SK-N-SH (cell line): ENCODE measurements around the gene FBXW9. TPM values are rescaled to one million over a fixed set of nuclear protein-coding genes. Genes with fewer than 3 reads are reported as not detected.

Experiments used
- CTCF ChIA-PET: fragments of 300-600, 350-600 bp; formaldehyde crosslinking; extraction: SDS; loops from one replicate; lab custom pipeline; 2021; lab: Yijun Ruan, JAX
- POLR2A ChIA-PET: fragments of 350-600 bp; sonication (Branson Sonifier 250); formaldehyde crosslinking; extraction: SDS; loops from one replicate; lab custom pipeline; 2020; ENCODE audit warnings: antibody characterized with exemption, inconsistent platforms; lab: Yijun Ruan, JAX
- DNase-seq: peaks from one replicate; pipeline ENCODE4 v3.0.0; 2012
- H2AFZ ChIP-seq: fragments of 200-600 bp; sonication (generic); 2 replicates; pipeline ENCODE4 v1.8.1; 2016; ENCODE audit warnings: antibody characterized with exemption, mild to moderate bottlenecking, low read depth
- H3F3A ChIP-seq: fragments of 200-600 bp; sonication (generic); replicated peaks from 2 replicates; pipeline ENCODE3; 2016; ENCODE audit warnings: antibody characterized with exemption, mild to moderate bottlenecking; ENCODE audit not compliant: insufficient read depth
- H3K27ac ChIP-seq, 2 experiments: fragments of 200-500 bp in 1 of 2; fragments of 200-600 bp in 1 of 2; sonication (Bioruptor generic) in 1 of 2; sonication (generic), shearing (Covaris generic) in 1 of 2; 2 replicates each; pipeline versions ENCODE4 v1.5.1 to v1.6.1; 2014 to 2016; ENCODE audit warnings: low read depth in 2 of 2, inconsistent platforms in 1 of 2, low read length in 1 of 2, mild to moderate bottlenecking in 1 of 2, mixed read lengths in 1 of 2
- H3K27me3 ChIP-seq: fragments of 200-600 bp; sonication (generic), shearing (Covaris generic); 2 replicates; pipeline ENCODE4 v1.6.1; 2016; ENCODE audit warnings: mixed run types; ENCODE audit not compliant: insufficient read depth
- H3K36me3 ChIP-seq, 2 experiments: fragments of 200-500 bp in 1 of 2; fragments of 200-600 bp in 1 of 2; sonication (Bioruptor generic) in 1 of 2; sonication (generic) in 1 of 2; replicated peaks in 1 of 2; 2 replicates each; pipeline versions ENCODE3 to v1.5.1; 2014 to 2016; ENCODE audit warnings: low read length in 1 of 2, mild to moderate bottlenecking in 1 of 2; ENCODE audit not compliant: insufficient read depth in 2 of 2, control insufficient read depth in 1 of 2
- H3K4me1 ChIP-seq, 2 experiments: fragments of 200-500 bp in 1 of 2; fragments of 200-600 bp in 1 of 2; sonication (Bioruptor generic) in 1 of 2; sonication (generic), shearing (Covaris generic) in 1 of 2; 2 replicates each; pipeline versions ENCODE4 v1.5.1 to v1.6.1; 2014 to 2016; ENCODE audit warnings: low read depth in 1 of 2, low read length in 1 of 2, mixed run types in 1 of 2; ENCODE audit not compliant: insufficient read depth in 2 of 2, control insufficient read depth in 1 of 2
- H3K4me2 ChIP-seq: fragments of 200-600 bp; sonication (generic), shearing (Covaris generic); 2 replicates; pipeline ENCODE4 v1.6.1; 2017; ENCODE audit warnings: mixed run types
- H3K4me3 ChIP-seq, 2 experiments: fragments of 200-500 bp in 1 of 2; fragments of 200-600 bp in 1 of 2; sonication (Bioruptor generic) in 1 of 2; sonication (generic), shearing (Covaris generic) in 1 of 2; 2 replicates each; pipeline versions ENCODE4 v1.5.1 to v1.8.1; 2014 to 2016; ENCODE audit warnings: low read depth in 2 of 2, inconsistent platforms in 1 of 2, low read length in 1 of 2, mild to moderate bottlenecking in 1 of 2, mixed read lengths in 1 of 2, moderate library complexity in 1 of 2
- H3K79me2 ChIP-seq: fragments of 200-600 bp; sonication (generic); 2 replicates; pipeline ENCODE4 v1.8.1; 2017; ENCODE audit warnings: mild to moderate bottlenecking; ENCODE audit not compliant: insufficient read depth
- H3K9ac ChIP-seq: fragments of 200-600 bp; sonication (generic); 2 replicates; pipeline ENCODE4 v1.6.1; 2017; ENCODE audit warnings: mixed run types
- H3K9me2 ChIP-seq: fragments of 200-600 bp; sonication (generic); 2 replicates; pipeline ENCODE4 v1.6.1; 2017; ENCODE audit warnings: mixed run types
- H3K9me3 ChIP-seq: fragments of 200-600 bp; sonication (generic); 2 replicates; pipeline ENCODE4 v1.6.1; 2017; ENCODE audit warnings: mixed run types, mild to moderate bottlenecking, moderate library complexity
- H4K20me1 ChIP-seq: fragments of 200-600 bp; sonication (generic); 2 replicates; pipeline ENCODE4 v1.6.1; 2017; ENCODE audit warnings: mild to moderate bottlenecking, mixed run types; ENCODE audit not compliant: insufficient read depth
- EP300 ChIP-seq, 2 experiments: IDR thresholded peaks; 2 replicates each; pipeline versions ENCODE4 v1.4.0 to v1.6.1; 2012; ENCODE audit warnings: borderline replicate concordance in 1 of 2, low read depth in 1 of 2, low read length in 1 of 2
- GATA2 ChIP-seq: sonication (generic); formaldehyde crosslinking; IDR thresholded peaks from 2 replicates; pipeline ENCODE4 v1.5.0; 2020; ENCODE audit warnings: mild to moderate bottlenecking, missing genetic modification reagents
- JUND ChIP-seq: IDR thresholded peaks from 2 replicates; pipeline ENCODE4 v1.4.0; 2012
- POLR2AphosphoS5 ChIP-seq: IDR thresholded peaks from 2 replicates; pipeline ENCODE4 v1.6.1; 2012; ENCODE audit warnings: low read depth, low read length
- REST ChIP-seq: IDR thresholded peaks from 2 replicates; pipeline ENCODE4 v1.6.1; 2012; ENCODE audit warnings: mild to moderate bottlenecking, low read depth, low read length, moderate library complexity
- RFX5 ChIP-seq: IDR thresholded peaks from 2 replicates; pipeline ENCODE4 v1.6.1; 2012; ENCODE audit warnings: mild to moderate bottlenecking, improper control_type of control experiment, low read length
- SMC3 ChIP-seq: IDR thresholded peaks from 2 replicates; pipeline ENCODE4 v1.6.1; 2012; ENCODE audit warnings: low read depth, low read length, improper control_type of control experiment
- TEAD4 ChIP-seq: IDR thresholded peaks from 2 replicates; pipeline ENCODE4 v1.4.0; 2012; ENCODE audit warnings: mild to moderate bottlenecking, borderline replicate concordance; ENCODE audit not compliant: insufficient read depth
- YY1 ChIP-seq: IDR thresholded peaks from 2 replicates; pipeline ENCODE4 v1.4.0; 2012; ENCODE audit warnings: low read depth, mild to moderate bottlenecking
- WGBS: methylation state at CpG from one replicate; pipeline ENCODE4 v1.1.6; 2017; ENCODE audit warnings: low lambda C conversion rate; 5-methylcytosine and 5-hydroxymethylcytosine counted together
- polyA plus RNA-seq, 3 experiments: library from polyadenylated mRNA; depleted of rRNA; stranded (reverse); fragments of >200 nt; gene quantifications; 2 replicates each; pipeline ENCODE4 v1.2.3, GENCODE V29; 2012
- TF ChIP-seq, protein P1 (sequence below): IDR thresholded peaks from 2 replicates; pipeline ENCODE4 v1.4.0; 2012; ENCODE audit warnings: low read depth, borderline replicate concordance

FBXW9 gene
- polyA plus RNA-seq, 1 of the 3 experiments (the other 2 are of a cell fraction), result 26.6 TPM

- TF ChIP-seq REST, result no peak
- no peak for TF ChIP-seq YY1
- no peak for TF ChIP-seq RFX5
- TF ChIP-seq, protein P1, sequence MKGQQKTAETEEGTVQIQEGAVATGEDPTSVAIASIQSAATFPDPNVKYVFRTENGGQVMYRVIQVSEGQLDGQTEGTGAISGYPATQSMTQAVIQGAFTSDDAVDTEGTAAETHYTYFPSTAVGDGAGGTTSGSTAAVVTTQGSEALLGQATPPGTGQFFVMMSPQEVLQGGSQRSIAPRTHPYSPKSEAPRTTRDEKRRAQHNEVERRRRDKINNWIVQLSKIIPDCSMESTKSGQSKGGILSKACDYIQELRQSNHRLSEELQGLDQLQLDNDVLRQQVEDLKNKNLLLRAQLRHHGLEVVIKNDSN, result no peak
Measured at GRCh38 chr19:12708641-12709040, 12.2 kb upstream of the FBXW9 start (continued).

- Histone ChIP-seq H3K36me3 (peaks cover 45 to 61% of the 10 kb centered on the region in 2 experiments), H3K9ac (no peak overlapping the region), H4K20me1 (no peaks in the 10 kb centered on the region), H3F3A (peaks cover 15% of the 10 kb centered on the region), H3K79me2 (peaks cover 4% of the 10 kb centered on the region; the same call in 1 of the 2 replicates), H3K27ac (no peak overlapping the region), H2AFZ (no peak overlapping the region), H3K9me3 (no peaks in the 10 kb centered on the region), H3K4me3 (no peak overlapping the region), H3K4me1 (no peaks in the 10 kb centered on the region), H3K27me3 (no peaks in the 10 kb centered on the region), H3K4me2 (no peak overlapping the region), H3K9me2 (no peaks in the 10 kb centered on the region)
- no peak for DNase-seq
- TF ChIP-seq SMC3 (no peak), RFX5 (no peak), POLR2AphosphoS5 (0 out of 2 replicates have a peak, but pooled peaks have one; percentile 7), YY1 (no peak), GATA2 (CRISPR knock-in tag) (no peak), EP300 (IDR thresholded peaks at IDR 0.05; ENCODE audit: borderline replicate concordance in 1 of 2, low read depth in 1 of 2, low read length in 1 of 2) (no peak), TEAD4 (no peak), JUND (no peak)
- 95% methylated on average over 3 of the region's 13 CpGs for WGBS
- ChIA-PET CTCF (interaction anchor here (1.4 to 1.6 kb wide), 3 partner anchors 20 to 90 kb away, joined by 4 read pairs; no protein-coding TSS in a partner anchor), POLR2A (no interaction called here)
Measured at GRCh38 chr19:12706332-12706718, 9.9 kb upstream of the FBXW9 start.
